ENCODE measurements around the gene SPAG17.

DNA sequence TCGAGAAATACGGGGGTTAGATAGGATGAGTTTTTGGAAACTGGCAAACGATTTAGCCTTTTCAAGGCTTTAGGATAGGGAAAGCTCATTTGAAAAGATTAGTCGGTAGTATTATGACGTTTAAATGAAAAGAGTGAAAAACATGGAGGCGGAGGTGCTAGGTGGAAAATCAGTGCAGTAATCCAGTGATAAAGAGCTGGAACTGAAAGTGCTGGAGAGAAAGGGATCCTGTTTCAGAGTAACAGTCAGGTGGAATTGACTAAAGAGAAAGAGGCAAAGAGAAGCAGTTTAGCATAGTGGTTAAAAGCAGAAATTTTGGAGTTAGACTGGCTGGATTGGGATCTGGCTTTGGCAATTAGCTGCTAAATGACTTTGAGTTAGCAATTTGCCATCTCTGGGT lies 254.5 kb downstream of the SPAG17 start:
- TF ChIP-seq, protein P1, sequence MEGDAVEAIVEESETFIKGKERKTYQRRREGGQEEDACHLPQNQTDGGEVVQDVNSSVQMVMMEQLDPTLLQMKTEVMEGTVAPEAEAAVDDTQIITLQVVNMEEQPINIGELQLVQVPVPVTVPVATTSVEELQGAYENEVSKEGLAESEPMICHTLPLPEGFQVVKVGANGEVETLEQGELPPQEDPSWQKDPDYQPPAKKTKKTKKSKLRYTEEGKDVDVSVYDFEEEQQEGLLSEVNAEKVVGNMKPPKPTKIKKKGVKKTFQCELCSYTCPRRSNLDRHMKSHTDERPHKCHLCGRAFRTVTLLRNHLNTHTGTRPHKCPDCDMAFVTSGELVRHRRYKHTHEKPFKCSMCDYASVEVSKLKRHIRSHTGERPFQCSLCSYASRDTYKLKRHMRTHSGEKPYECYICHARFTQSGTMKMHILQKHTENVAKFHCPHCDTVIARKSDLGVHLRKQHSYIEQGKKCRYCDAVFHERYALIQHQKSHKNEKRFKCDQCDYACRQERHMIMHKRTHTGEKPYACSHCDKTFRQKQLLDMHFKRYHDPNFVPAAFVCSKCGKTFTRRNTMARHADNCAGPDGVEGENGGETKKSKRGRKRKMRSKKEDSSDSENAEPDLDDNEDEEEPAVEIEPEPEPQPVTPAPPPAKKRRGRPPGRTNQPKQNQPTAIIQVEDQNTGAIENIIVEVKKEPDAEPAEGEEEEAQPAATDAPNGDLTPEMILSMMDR (IDR thresholded peaks at IDR 0.05; ENCODE audit: insufficient read depth, low read length, poor library complexity, severe bottlenecking) = no peak
- TF ChIP-seq EZH2phosphoT487 (conservative IDR thresholded peaks at IDR 0.05; ENCODE audit: low read length) = no peak
